NB4 (cell line): ENCODE measurements around the gene NFAM1.

Experiments used
- CTCF ChIP-seq: IDR thresholded peaks from one replicate; pipeline ENCODE4 v1.5.1; 2012; ENCODE audit warnings: low read depth, low read length
- MYC ChIP-seq: IDR thresholded peaks from 2 replicates; pipeline ENCODE4 v1.6.1; 2011; ENCODE audit warnings: low read depth, low read length
- POLR2A ChIP-seq: IDR thresholded peaks from 2 replicates; pipeline ENCODE4 v1.6.1; 2011; ENCODE audit warnings: mild to moderate bottlenecking; ENCODE audit not compliant: insufficient read length; ENCODE audit errors: extremely low read depth
- TF ChIP-seq, protein P1 (sequence below): IDR thresholded peaks from 2 replicates; pipeline ENCODE4 v1.6.1; 2011; ENCODE audit warnings: low read depth, low read length

DNA sequence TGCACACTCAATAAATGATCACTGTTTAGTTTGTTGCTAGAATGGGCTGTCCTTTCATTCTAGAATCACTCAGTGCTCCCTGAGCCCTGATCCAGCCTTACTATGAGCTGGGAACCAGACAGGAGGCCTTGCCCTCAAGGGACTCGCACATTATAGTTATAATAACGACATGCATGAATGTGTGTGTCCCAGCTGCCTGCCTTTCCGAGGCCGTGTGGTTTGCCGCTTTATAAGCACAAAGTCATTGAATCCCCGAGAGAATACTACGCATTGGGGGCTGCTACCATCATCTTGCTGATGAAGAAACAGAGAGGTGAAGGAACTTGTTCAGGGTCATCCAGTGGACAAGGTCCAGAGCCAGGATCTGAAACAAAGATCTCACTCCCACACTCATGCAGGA lies 75.7 kb downstream of the NFAM1 start:
- TF ChIP-seq, protein P1, sequence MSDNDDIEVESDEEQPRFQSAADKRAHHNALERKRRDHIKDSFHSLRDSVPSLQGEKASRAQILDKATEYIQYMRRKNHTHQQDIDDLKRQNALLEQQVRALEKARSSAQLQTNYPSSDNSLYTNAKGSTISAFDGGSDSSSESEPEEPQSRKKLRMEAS: no peak
- TF ChIP-seq CTCF (no peak), POLR2A (no peak), MYC (no peak)
